ENCODE measurements around the gene JMJD1C. TPM values are rescaled to one million over a fixed set of nuclear protein-coding genes. Genes with fewer than 3 reads are reported as not detected.

Gene JMJD1C
- total RNA-seq, 1 donor from 2014 or later: 120 TPM

DNA sequence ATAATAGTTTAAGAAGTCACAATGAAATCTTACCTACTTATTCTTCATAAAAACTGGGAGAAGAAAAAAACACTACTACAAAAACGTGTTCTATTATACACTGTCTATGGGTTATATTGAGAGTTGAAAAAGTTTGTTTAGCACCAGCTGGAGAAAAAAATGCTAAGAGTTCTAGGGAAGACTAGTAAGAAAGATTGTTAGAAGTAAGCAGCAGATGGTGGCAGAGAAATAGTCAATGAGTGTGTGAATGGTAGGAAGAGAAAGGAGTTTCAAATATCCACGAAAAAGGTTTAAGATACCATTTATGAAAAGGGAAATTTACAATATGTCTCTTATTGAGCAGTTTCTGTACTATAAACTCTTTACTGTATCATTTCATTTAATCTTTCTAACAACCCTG lies 208.0 kb downstream of the JMJD1C start:
- Mint-ChIP-seq H3K27ac (ENCODE audit: unreplicated experiment) (no peak overlapping the region), H3K27me3 (ENCODE audit: unreplicated experiment) (no peaks in the 10 kb centered on the region), H3K9me3 (ENCODE audit: unreplicated experiment) (no peaks in the 10 kb centered on the region), H3K4me1 (ENCODE audit: unreplicated experiment) (peaks cover 66% of the 10 kb centered on the region), H3K36me3 (ENCODE audit: unreplicated experiment) (peaks cover 43% of the 10 kb centered on the region), H3K4me3 (ENCODE audit: unreplicated experiment) (no peak overlapping the region)
- TF ChIP-seq, protein P1, sequence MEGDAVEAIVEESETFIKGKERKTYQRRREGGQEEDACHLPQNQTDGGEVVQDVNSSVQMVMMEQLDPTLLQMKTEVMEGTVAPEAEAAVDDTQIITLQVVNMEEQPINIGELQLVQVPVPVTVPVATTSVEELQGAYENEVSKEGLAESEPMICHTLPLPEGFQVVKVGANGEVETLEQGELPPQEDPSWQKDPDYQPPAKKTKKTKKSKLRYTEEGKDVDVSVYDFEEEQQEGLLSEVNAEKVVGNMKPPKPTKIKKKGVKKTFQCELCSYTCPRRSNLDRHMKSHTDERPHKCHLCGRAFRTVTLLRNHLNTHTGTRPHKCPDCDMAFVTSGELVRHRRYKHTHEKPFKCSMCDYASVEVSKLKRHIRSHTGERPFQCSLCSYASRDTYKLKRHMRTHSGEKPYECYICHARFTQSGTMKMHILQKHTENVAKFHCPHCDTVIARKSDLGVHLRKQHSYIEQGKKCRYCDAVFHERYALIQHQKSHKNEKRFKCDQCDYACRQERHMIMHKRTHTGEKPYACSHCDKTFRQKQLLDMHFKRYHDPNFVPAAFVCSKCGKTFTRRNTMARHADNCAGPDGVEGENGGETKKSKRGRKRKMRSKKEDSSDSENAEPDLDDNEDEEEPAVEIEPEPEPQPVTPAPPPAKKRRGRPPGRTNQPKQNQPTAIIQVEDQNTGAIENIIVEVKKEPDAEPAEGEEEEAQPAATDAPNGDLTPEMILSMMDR (IDR thresholded peaks at IDR 0.05): no peak
- no peak for DNase-seq (ENCODE audit: extremely low spot score, unreplicated experiment)

DNA sequence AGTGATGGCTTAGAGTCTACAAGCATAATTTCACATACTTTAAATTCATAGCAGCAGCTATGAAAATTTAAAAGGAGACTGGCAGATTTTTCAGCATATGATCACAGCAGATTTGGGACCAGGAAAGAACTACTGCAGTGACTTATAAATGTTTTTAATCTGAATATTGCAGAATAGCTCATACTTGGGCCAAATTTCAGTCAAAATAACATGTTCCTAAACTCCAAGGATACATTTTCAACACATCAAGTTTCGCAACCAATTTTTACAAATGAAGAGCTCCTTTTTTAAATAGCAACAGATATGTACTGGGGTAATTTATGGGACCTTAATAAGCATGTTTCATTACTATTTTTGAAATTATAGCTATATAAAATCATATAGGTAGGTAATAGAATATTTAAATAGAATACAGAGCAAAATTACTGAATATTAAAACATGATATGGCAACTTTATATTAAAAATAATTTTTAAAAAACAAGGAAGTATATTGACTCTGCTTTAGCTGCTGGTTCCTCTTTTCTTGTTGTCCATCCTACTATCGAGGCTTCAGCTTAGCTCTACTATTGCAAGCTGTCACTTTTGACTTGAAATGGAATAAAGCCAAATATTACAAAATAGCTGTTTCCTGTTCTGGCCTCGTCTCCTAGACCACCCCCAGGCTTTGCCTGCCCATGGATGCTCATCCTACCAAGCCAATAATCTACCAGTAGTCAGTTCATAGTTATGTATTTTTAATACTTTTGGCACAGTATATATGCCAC lies 209.6 kb downstream of the JMJD1C start:
- Mint-ChIP-seq H3K27me3 (ENCODE audit: unreplicated experiment) (no peaks in the 10 kb centered on the region), H3K9me3 (ENCODE audit: unreplicated experiment) (no peaks in the 10 kb centered on the region), H3K4me3 (ENCODE audit: unreplicated experiment) (no peak overlapping the region), H3K36me3 (ENCODE audit: unreplicated experiment) (peaks cover 33% of the 10 kb centered on the region), H3K27ac (ENCODE audit: unreplicated experiment) (peak overlapping the region; percentile 47), H3K4me1 (ENCODE audit: unreplicated experiment) (peaks cover 64% of the 10 kb centered on the region)
- TF ChIP-seq, protein P1 (IDR thresholded peaks at IDR 0.05): no peak
- DNase-seq (ENCODE audit: extremely low spot score, unreplicated experiment): no peak

DNA sequence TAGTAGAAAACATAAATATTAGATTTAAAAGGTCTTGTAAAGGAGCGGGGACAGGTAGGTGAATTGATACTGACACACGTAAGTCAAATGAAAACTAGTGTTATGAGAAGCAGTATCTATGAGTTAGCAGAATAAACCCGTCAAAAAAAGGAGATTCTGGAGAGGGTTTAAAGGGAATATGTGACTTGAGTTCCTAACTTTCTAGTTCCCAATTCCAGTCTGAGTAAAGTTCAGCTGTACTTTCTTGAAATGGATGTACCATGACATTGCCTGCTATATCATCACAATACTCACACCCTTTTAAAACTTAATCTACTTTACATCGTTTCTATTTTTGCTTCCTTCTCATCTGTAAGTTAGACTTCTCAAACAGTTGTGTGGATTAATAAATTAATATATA lies 210.5 kb downstream of the JMJD1C start:
- H3K4me1 Mint-ChIP-seq (ENCODE audit: unreplicated experiment): peaks cover 60% of the 10 kb centered on the region
- peaks cover 28% of the 10 kb centered on the region for H3K36me3 Mint-ChIP-seq (ENCODE audit: unreplicated experiment)
- no peaks in the 10 kb centered on the region for H3K9me3 Mint-ChIP-seq (ENCODE audit: unreplicated experiment)
- H3K4me3 Mint-ChIP-seq (ENCODE audit: unreplicated experiment): no peak overlapping the region
- DNase-seq (ENCODE audit: extremely low spot score, unreplicated experiment): no peak
- TF ChIP-seq, protein P1 (IDR thresholded peaks at IDR 0.05): no peak
- H3K27ac Mint-ChIP-seq (ENCODE audit: unreplicated experiment): no peak overlapping the region
- no peaks in the 10 kb centered on the region for H3K27me3 Mint-ChIP-seq (ENCODE audit: unreplicated experiment)

DNA sequence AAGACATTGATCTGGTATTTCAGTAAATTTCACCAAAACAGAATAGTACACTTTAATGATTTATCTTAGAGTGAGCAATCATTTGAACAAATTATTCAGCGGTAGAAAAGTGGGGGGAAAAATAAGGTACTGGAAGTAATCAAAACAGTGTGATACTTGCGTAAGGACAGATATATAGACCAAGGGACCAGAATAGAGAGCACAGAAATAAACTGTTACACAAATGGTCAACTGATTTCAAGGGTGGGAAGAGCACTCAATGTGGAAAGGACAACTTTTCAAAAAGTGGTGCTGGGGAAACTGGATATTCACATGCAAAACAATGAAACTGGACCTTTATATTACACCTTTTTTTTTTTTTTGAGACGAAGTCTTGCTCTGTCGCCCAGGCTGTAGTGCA lies 212.7 kb downstream of the JMJD1C start:
- peak overlapping the region; percentile 31 for H3K27ac Mint-ChIP-seq (ENCODE audit: unreplicated experiment)
- no peak for DNase-seq (ENCODE audit: extremely low spot score, unreplicated experiment)
- peaks cover 19% of the 10 kb centered on the region for H3K36me3 Mint-ChIP-seq (ENCODE audit: unreplicated experiment)
- TF ChIP-seq, protein P1 (IDR thresholded peaks at IDR 0.05): no peak
- no peak overlapping the region for H3K4me3 Mint-ChIP-seq (ENCODE audit: unreplicated experiment)
- H3K27me3 Mint-ChIP-seq (ENCODE audit: unreplicated experiment): no peaks in the 10 kb centered on the region
- peaks cover 46% of the 10 kb centered on the region for H3K4me1 Mint-ChIP-seq (ENCODE audit: unreplicated experiment)
- no peaks in the 10 kb centered on the region for H3K9me3 Mint-ChIP-seq (ENCODE audit: unreplicated experiment)

DNA sequence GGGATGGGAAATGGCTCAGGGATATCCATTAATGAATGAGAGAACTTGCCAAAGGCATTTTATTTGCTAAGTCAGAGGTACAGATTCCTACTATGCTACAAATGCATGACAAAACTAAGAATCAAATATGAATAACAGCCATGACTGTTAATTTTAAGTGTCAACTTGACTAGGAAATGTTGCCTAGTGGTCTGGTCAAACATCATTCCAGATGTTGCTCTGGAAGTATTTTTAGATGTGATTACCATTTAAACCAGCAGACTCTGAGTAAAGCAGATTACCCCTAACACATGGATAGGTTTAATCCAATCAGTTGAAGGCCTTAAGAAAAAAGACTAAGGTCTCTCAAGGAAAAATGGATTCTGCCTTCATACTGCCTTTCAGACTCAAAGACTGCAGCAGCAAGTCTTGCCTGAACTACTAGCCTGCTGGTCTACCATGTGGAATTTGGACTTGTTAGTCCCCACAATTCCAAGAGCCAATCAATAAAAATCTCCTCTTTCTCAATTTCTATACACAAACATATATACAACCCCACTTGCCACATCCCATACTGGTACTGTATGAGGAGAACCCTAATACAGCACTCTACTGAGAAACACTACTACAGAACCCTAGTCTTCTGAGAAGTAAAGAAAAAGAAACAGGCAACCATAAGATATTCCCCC lies 213.5 kb downstream of the JMJD1C start:
- Mint-ChIP-seq H3K4me1 (ENCODE audit: unreplicated experiment) (peaks cover 47% of the 10 kb centered on the region), H3K36me3 (ENCODE audit: unreplicated experiment) (peaks cover 19% of the 10 kb centered on the region)

More for the DNA sequence above, 213.5 kb downstream of the JMJD1C start:
- no peak for DNase-seq (ENCODE audit: extremely low spot score, unreplicated experiment)
- Mint-ChIP-seq H3K27me3 (ENCODE audit: unreplicated experiment) (no peaks in the 10 kb centered on the region), H3K27ac (ENCODE audit: unreplicated experiment) (peak overlapping the region; percentile 4), H3K4me3 (ENCODE audit: unreplicated experiment) (no peak overlapping the region), H3K9me3 (ENCODE audit: unreplicated experiment) (no peaks in the 10 kb centered on the region)
- TF ChIP-seq, protein P1 (IDR thresholded peaks at IDR 0.05): no peak

All from osteocyte (in vitro differentiated cells).